ENCODE data around the gene CCDC97. TPM values are rescaled to one million over a fixed set of nuclear protein-coding genes. Genes with fewer than 3 reads are reported as not detected.

Gene CCDC97
- total and polyA plus RNA-seq, 2 of the 8 experiments (the other 6 are each of a cell fraction or from before 2014, with no cell fraction given): 19.8 to 27.1 TPM

DNA sequence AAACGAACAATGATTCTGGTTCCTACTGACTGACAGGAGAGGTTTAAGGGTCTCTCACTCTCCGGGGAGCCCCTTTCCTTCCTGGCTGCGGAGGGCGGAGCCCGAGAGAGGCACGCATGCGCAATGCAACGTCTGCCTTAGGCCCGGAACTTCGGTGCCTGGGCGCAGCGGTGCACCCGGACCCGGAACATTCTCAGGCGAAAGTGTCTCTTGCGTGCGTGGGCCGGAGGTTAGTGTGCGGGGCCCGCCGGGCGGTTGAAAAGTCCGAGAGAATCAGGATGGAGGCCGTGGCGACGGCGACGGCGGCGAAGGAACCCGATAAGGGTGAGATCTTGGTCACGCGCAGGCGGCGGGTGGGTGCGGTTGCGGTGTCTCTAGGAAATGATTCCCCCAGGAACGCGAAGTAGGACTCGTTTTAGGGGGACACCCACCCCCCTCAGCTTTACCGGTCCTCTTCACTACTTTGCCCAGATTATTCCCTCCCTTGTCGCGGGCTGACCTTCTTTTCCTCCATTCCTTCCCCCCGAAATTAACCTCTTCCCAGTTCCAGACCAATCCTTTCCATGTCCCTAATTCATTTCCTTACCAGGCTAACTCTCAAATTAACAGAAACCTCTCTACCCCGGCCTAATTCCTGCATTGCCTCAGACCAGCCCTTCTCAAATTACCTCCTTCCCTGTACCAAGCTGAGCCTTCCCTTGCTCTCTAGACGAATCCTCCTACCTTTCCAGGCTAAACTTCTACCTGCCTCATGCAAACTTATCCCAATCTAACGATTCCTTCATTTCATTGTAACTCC lies at the start of gene CCDC97 (continued):
- peak; percentile 6 for TF ChIP-seq TAF7 (optimal IDR thresholded peaks at IDR 0.05; ENCODE audit: borderline replicate concordance, low read depth, low read length)
- TF ChIP-seq RBBP5 (IDR thresholded peaks at IDR 0.05; ENCODE audit: borderline replicate concordance, low read depth, low read length): peak; percentile 93
- no peak for TF ChIP-seq BCL11A (IDR thresholded peaks at IDR 0.05; ENCODE audit: low read depth in 2 of 2, low read length in 2 of 2)
- TF ChIP-seq POLR2A (IDR thresholded peaks at IDR 0.05; ENCODE audit: control extremely low read depth in 1 of 2, low read depth in 2 of 2, low read length in 2 of 2): peak; percentile 81 to 93
- TF ChIP-seq KDM5A (IDR thresholded peaks at IDR 0.05; ENCODE audit: low read length): peak; percentile 84
- peak; percentile 90 for TF ChIP-seq NRF1 (IDR thresholded peaks at IDR 0.05; ENCODE audit: low read depth, low read length)
- peak; percentile 11; the same call in 1 of the 2 replicates for TF ChIP-seq TEAD4 (IDR thresholded peaks at IDR 0.05; ENCODE audit: low read depth, low read length)
- no peak for TF ChIP-seq JUN (IDR thresholded peaks at IDR 0.05; ENCODE audit: low read depth, low read length)
- no peak for TF ChIP-seq RXRA (IDR thresholded peaks at IDR 0.05; ENCODE audit: insufficient read depth, low read depth, low read length)
- no peak for TF ChIP-seq ZNF274 (IDR thresholded peaks at IDR 0.05; ENCODE audit: borderline replicate concordance, extremely low read depth, low read length)
- peak; percentile 53; the same call in 1 of the 2 replicates for TF ChIP-seq EGR1 (IDR thresholded peaks at IDR 0.05; ENCODE audit: borderline replicate concordance, low read depth, low read length)
- peak; percentile 87 for TF ChIP-seq POLR2AphosphoS5 (IDR thresholded peaks at IDR 0.05; ENCODE audit: low read depth, low read length)

All from H1 (cell line).